Measurements from ENCODE around the gene CTNNA1.

Gene CTNNA1

GRCh38 chr5:138983984-138984383 lies 230.8 kb downstream of the CTNNA1 start:
- H3K4me3 ChIP-seq (ENCODE audit: low read length, poor library complexity, severe bottlenecking): no peak overlapping the region
- H4K20me1 ChIP-seq (ENCODE audit: insufficient read depth, low read length, poor library complexity, severe bottlenecking): no peaks in the 10 kb centered on the region
- no peak overlapping the region for H3K4me2 ChIP-seq (ENCODE audit: low read depth, low read length, poor library complexity, severe bottlenecking)
- peaks cover 57% of the 10 kb centered on the region for H3K4me1 ChIP-seq (ENCODE audit: insufficient read depth, low read length, poor library complexity, severe bottlenecking)
- no peaks in the 10 kb centered on the region for H3K36me3 ChIP-seq (ENCODE audit: insufficient read depth, low read length)
- no peaks in the 10 kb centered on the region for H3K79me2 ChIP-seq (ENCODE audit: insufficient read depth, low read length)
- no peaks in the 10 kb centered on the region for H3K9me2 ChIP-seq (replicated peaks; ENCODE audit: low read depth, low read length)
- H3K9me3 ChIP-seq (ENCODE audit: insufficient read depth, low read depth, low read length): no peaks in the 10 kb centered on the region
- H3K27me3 ChIP-seq (ENCODE audit: insufficient read depth, low read length, poor library complexity, severe bottlenecking): no peaks in the 10 kb centered on the region
- H3K9ac ChIP-seq (ENCODE audit: low read depth, low read length, poor library complexity, severe bottlenecking): no peak overlapping the region
- peaks cover 11% of the 10 kb centered on the region for H3F3A ChIP-seq (ENCODE audit: low read depth)
- no peak overlapping the region for H2AFZ ChIP-seq (ENCODE audit: low read length)
- TF ChIP-seq EZH2phosphoT487 (IDR thresholded peaks at IDR 0.05; ENCODE audit: borderline replicate concordance) (no peak), CTCF (conservative IDR thresholded peaks at IDR 0.05; ENCODE audit: low read length) (no peak)
